Nucleus accumbens (tissue), 56 donors: ENCODE measurements around the gene NFIB.

Experiments
- DNase-seq, 56 donors: peaks; one replicate each; lab custom pipeline; 2025; lab: John Stamatoyannopoulos, UW

Gene NFIB

DNA sequence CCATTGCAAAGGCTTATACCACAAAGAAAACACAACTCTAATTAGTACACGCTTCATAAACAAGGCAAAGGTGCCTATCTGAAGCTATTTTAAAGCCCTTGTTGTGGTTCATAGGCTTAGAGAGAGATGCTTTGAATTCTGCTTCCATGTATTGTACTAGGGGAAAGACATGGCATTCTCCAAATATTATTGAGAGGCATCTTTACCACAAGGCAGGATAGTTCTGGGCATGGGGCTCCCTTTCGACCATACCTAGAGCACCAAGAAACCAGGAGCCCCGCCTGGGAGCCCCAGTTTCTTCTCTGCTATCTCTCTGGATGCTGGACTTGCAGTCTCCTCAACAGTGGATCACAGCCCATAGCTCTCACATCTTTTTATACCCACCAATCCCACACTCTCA lies 93.7 kb downstream of the NFIB start:
- DNase-seq, result no peak

DNA sequence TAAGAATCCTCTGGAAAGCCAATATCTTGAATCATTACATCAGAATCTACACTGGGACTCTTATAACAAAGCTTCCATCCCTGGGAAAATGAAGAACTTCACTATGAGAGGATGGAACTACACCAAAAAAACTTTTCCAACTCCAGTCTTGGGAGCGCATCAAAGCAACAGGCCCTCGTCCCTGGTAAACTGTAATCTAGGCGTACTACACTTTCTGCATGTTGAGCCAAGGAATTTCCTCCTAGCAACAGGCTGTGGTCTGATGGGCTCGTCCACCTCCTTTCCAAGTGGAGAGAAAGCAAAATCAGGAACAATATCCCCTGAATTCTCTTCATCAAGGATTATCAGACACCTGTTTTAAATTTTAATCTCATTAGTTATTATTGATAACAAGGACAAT lies 94.1 kb downstream of the NFIB start:
- peak in 1 of 56 donors; percentile 10 for DNase-seq

- DNase-seq, result no peak
Measured at GRCh38 chr9:14218253-14218652, 95.7 kb downstream of the NFIB start.

DNA sequence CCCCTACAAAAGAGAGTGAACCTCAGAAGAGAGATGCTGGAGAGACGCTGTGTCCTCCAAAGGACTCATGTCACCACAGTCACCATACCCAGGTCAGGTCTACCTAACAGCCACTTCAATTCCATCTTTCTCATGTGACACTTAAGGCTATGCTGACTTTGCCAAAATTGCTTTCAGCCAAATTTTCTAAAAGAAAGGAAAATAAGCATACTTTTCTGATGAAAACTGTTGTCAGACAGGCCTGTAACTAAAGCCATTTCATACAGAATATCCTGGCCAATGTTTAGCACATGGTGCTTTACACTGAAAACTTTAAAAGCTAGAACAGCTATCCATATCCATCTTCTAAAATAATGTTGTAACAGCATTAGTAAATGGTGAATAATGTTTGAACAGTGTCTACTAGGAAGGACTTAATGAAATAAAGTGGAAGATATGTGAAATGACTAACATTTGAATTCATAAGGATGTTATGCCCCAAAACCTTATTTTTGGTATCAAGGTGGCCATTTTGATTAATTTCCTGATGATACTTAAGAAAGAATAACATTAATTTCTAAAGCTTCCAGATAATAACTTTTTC lies 97.2 kb downstream of the NFIB start:
- no peak for DNase-seq

GRCh38 chr9:14215614-14216013 lies 98.3 kb downstream of the NFIB start:
- DNase-seq, result no peak

- no peak for DNase-seq
Measured at GRCh38 chr9:14214693-14215092, 99.2 kb downstream of the NFIB start.

GRCh38 chr9:14214065-14214684 lies 99.8 kb downstream of the NFIB start:
- no peak for DNase-seq

DNA sequence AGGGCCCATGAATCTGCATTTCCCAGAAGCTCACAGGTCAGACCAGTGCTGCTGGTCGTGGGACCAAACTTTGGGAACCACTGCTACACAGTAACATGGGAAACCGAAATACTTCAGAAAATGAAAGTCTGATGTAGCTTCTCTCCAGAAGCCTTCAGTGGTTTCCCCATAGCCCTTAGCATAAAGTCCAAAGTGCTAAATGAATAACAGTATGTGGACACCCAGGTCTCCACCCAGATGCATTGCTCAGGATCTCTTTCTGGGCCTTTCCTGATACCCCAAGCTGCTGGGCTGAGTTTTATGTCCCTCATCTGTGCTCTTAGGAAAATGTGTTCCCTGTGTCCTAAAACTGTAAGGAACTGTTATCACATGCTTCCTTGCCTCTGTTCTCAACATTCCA lies 100.4 kb downstream of the NFIB start:
- DNase-seq, result no peak

GRCh38 chr9:14212697-14213420 lies 101.1 kb downstream of the NFIB start:
- no peak for DNase-seq

DNA sequence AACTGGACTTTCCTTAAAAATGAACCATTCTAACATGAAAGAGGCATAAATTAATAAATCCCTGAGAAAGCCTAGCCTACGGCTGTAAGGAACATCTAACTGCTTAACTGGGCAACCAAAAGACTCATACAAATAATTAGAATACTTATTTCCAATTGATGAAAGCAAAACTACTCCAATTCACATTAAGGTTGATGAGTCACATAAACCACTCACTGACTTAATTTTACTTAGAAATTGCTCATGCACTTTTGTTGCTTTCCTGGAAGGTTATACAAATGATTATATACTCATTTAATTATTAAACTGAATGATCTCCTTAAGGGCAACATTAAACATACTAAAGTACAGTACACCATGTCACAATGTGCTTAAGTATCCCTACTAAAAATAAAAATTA lies 101.9 kb downstream of the NFIB start:
- no peak for DNase-seq

GRCh38 chr9:14211564-14211963 lies 102.4 kb downstream of the NFIB start:
- DNase-seq, result no peak

DNA sequence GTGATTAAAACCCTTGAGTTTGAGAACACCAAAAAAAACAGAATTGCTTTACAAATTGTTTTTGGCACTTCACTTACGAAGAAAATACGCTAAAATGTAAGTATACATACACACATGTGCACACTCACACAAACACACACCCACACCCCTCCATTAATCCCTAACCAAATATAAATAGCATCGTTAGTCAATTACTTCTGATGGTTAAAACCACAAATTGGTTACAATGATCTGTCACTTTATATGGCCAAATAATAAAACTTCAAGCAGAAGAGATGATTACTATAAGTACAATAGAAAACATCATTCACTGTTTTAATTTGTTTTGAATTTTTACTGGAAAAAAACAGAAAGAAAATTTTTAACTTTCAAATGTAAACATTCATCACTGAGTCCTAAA lies 103.5 kb downstream of the NFIB start:
- DNase-seq, result no peak

DNA sequence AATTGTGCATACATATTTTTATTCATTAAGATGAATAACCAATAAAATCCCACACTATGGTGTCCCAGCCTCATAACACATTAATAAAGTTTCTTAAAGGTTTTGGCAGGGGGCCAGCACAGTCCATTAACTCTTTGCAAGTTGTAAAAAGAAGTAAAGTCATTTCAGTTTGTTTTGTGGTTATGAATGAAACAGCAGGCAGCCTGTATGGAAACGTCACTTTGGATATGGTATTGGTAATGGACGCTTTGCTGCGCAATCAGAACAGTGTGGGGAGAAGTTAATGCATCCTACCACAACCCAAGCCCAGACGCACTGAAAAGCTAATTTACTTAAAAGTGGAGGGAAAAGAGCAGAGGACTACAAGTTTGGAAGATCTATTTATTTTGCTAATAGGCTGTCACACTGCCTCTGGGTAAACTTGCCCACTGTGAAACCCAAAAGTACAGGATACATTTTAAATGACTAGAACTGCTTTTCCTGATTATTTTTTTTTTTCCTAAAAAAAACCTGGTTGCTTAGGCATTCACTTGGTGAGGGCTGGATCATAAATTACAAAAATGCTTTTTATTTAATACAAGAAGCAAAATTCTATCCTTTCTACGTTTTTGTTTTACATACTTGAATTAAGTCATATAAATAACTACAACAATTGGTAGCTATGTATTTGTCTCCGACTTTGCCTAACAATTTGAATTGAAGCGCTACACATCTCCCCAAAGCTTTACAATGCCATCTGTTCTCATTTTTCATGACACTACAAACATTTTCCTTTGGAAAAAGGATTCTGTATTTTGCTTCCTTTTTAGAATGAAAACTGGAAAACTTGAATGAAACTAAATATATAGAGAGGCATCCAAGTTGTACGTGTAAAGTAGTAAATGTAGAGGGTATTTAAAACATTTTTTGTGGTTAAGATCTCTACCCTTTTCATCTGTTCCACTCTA lies 104.3 kb downstream of the NFIB start:
- no peak for DNase-seq

- no peak for DNase-seq
Measured at GRCh38 chr9:14207352-14207995, 106.5 kb downstream of the NFIB start.

GRCh38 chr9:14205463-14205862 lies 108.5 kb downstream of the NFIB start:
- no peak for DNase-seq

DNA sequence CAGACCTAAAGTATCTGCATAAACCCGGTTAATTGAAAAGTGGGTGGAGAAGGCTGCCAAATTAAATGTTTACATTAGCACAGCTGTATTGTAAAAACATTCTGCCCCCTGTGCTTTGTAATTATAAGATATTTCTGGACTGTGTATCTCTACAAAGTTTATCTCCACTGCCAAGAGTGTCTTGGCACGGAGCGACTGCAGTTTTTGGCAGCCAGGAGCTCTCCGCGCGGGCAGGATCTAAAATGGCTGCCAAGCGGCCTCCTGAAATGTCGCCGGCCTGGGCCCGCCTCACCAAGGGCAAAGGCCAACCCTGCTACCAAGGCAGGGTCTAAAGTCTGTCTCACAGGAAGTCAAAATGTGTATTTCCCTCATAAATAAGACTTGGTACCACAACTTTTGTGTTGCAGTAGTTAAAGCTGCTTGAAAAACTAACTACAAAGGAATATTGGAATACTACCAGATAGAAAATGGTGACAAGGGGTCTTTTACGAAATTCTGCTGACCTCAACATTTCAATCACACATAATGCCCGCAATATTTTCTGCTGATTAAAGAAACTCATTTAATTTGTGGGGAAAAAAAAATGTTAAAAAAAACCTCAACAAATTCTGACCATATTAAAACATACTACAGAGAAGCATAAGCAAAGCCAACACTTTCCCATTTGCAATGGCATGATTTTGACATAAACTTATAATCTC lies 110.4 kb downstream of the NFIB start:
- DNase-seq, result peak in 41 of 56 donors; percentile 10 to 71 (median 34)

DNA sequence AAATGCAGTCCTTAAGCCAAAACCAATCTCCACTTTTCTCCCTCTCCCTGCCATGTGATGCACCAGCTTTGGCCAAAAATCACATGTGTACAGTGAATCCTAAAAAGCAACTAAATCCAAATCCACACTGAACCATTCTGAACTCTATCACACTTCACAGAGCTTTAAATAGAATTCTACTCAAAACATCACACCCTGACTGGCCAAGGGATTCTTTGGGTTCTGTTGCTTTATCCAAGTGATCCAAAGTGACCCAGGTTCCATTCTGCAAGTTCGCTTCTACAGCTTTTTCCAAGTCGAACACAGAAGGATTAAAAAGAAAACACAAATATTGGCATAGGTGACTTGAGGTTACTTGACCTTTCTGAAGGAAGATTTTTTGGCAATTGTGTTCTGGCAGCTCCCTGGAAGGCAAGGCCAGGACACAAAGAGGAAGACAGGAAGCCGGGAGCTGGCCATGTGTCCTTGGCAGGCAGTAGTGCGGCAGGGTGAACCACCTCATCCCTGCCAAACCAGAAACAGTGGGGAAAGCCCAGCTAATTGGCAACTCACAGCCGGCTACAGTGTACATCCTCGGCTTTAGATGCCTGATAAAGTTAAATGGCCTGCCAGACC lies 115.0 kb downstream of the NFIB start:
- DNase-seq, result peak in 41 of 56 donors; percentile 4 to 66 (median 29)

GRCh38 chr9:14198047-14198840 lies 115.7 kb downstream of the NFIB start:
- DNase-seq, result no peak
